Urinary bladder (tissue), 4 donors: ENCODE measurements around the gene PRRT1. TPM values are rescaled to one million over a fixed set of nuclear protein-coding genes. Genes with fewer than 3 reads are reported as not detected.

ENCODE experiments used
- DNase-seq: peaks from one replicate; pipeline ENCODE4 v3.0.0-alpha.2; 2015; ENCODE audit errors: extremely low spot score
- H3K27ac ChIP-seq: one replicate; pipeline ENCODE4 v1.5.1; 2013; ENCODE audit warnings: low read depth, mild to moderate bottlenecking, moderate library complexity
- H3K36me3 ChIP-seq: one replicate; pipeline ENCODE4 v1.6.1; 2013; ENCODE audit warnings: mild to moderate bottlenecking, moderate library complexity; ENCODE audit not compliant: insufficient read depth
- H3K4me1 ChIP-seq: one replicate; pipeline ENCODE4 v1.6.1; 2013; ENCODE audit warnings: mild to moderate bottlenecking, moderate library complexity; ENCODE audit not compliant: insufficient read depth
- H3K4me3 ChIP-seq: one replicate; pipeline ENCODE4 v1.5.1; 2013; ENCODE audit warnings: low read depth, low read length
- WGBS: extraction: QIAGEN DNeasy Blood & Tissue Kit; methylation state at CpG from one replicate; pipeline ENCODE4 v1.1.7; 2013; 5-methylcytosine and 5-hydroxymethylcytosine counted together
- polyA plus RNA-seq: library from polyadenylated mRNA; stranded (reverse); fragments of 200-250 nt; gene quantifications from one replicate; pipeline ENCODE4 v1.2.3, GENCODE V29; 2013
- total RNA-seq: library from RNA; depleted of rRNA; stranded (reverse); fragments of >200 nt; gene quantifications from one replicate; pipeline ENCODE4 v1.2.3, GENCODE V29; 2014
- donor health status: healthy with polysubstance abuse.
- donor health status: healthy.

The PRRT1 gene
- total and polyA plus RNA-seq, 2 donors, result 0.42 to 10.8 TPM

GRCh38 chr6:32156891-32157290, 5.2 kb upstream of the PRRT1 start:
- no peak for DNase-seq
- no peak overlapping the region for H3K4me3 ChIP-seq
- WGBS, result 91% methylated on average over 9 of the region's 9 CpGs
- no peak overlapping the region for H3K27ac ChIP-seq
- H3K36me3 ChIP-seq, result no peaks in the 10 kb centered on the region
- H3K4me1 ChIP-seq, result no peaks in the 10 kb centered on the region

DNA sequence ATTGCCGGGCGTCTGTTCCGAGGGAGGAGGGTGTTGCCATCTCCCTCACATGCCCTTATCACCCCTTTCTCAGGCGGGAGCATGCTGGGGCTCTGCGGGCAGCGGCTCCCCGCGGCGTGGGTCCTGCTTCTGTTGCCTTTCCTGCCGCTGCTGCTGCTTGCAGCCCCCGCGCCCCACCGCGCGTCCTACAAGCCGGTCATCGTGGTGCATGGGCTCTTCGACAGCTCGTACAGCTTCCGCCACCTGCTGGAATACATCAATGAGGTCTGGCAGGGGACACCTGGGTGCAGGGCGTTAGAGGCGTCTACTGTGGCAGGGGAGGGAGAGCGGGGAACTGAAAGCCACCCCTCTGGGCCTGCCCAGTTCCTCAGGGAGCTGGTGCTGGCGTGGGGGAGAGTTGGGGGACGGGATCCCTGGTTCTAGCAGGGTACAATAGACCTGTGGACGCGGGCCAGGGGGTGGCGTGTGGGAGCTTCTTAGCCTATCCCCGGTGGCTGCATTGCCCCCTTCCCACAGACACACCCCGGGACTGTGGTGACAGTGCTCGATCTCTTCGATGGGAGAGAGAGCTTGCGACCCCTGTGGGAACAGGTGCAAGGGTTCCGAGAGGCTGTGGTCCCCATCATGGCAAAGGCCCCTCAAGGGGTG, 2.9 kb upstream of the PRRT1 start:
- DNase-seq, result no peak
- peak overlapping the region; percentile 66 for H3K27ac ChIP-seq
- no peaks in the 10 kb centered on the region for H3K36me3 ChIP-seq
- no peaks in the 10 kb centered on the region for H3K4me1 ChIP-seq
- 4% methylated on average over 34 of the region's 34 CpGs for WGBS
- peak overlapping the region; percentile 65 for H3K4me3 ChIP-seq

GRCh38 chr6:32153564-32154513, 2.1 kb upstream of the PRRT1 start, which contains the start of gene PPT2:
Gene PPT2, plus strand, starts transcription at chr6:32154141. Its CDS starts 454 bp downstream, at chr6:32154595.
- DNase-seq, result peak; percentile 89
- under 1% methylated on average over 52 of the region's 52 CpGs for WGBS
- peak within 1 kb of the TSS; percentile 76 for H3K27ac ChIP-seq
- no peaks in the 10 kb centered on the region for H3K4me1 ChIP-seq
- H3K4me3 ChIP-seq, result peak within 1 kb of the TSS; percentile 65
- H3K36me3 ChIP-seq, result no peaks in the 10 kb centered on the region

GRCh38 chr6:32152769-32153563, 1.2 kb upstream of the PRRT1 start:
- WGBS, result 20% methylated on average over 35 of the region's 35 CpGs
- Histone ChIP-seq H3K4me3 (peak overlapping the region; percentile 65), H3K27ac (peak overlapping the region; percentile 76), H3K4me1 (no peaks in the 10 kb centered on the region), H3K36me3 (no peaks in the 10 kb centered on the region)
- no peak for DNase-seq

GRCh38 chr6:32151181-32151862, 417 bp downstream of the PRRT1 start:
- 35% methylated on average over 8 of the region's 8 CpGs for WGBS
- Histone ChIP-seq H3K36me3 (no peaks in the 10 kb centered on the region), H3K4me1 (no peaks in the 10 kb centered on the region), H3K27ac (no peak overlapping the region), H3K4me3 (peak overlapping the region; percentile 43)
- no peak for DNase-seq

DNA sequence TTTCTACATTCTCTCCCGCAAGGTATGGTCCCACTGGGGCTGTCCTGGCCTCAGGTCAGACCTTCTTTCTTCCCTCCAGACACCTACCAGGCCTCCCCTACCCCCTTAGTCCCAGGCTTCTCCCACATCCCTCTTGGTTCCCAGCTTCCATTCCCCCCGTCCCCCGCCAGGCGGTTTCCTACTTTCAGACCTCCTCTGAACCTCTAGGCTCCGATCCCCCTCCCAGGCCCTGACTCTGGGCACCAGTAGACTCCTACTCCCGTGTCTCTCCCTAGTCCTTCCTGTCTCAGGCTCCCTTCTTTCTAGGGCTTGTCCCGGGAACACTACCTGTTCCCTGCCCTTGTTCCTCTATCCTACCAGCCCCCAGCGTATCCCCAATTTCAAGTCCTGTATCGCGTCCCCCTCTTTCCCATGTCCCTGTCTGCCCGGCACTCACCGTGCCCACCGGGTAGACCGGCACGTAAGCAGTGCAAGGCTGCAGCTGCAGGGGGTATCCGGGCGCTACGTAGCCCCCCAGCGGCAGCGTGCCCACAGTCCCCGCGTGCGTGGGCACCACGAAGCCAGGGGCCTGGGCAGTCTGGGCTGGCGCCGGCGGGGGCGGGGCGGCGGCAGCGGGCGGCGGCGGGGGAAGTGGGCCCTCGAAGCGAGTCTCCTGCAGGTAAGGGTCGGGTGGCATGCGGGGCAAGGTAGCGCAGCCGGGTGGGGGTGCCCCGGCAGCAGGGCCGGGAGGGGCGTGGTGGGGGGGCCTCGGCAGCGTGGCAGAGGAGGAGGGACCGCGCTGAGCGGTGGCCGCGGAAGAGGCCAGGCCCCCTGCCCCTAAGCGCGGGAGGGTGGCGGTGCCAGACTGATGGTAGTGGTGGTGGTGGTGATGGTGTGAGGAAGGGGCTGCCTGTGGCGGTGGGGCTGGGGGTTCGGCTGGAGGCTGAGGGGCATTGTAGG, 1.5 kb downstream of the PRRT1 start:
- Histone ChIP-seq H3K4me1 (no peaks in the 10 kb centered on the region), H3K36me3 (no peaks in the 10 kb centered on the region), H3K4me3 (no peak overlapping the region), H3K27ac (no peak overlapping the region)
- 50% methylated on average over 55 of the region's 55 CpGs for WGBS
- no peak for DNase-seq

- no peaks in the 10 kb centered on the region for H3K36me3 ChIP-seq
- DNase-seq, result no peak
- H3K4me1 ChIP-seq, result no peaks in the 10 kb centered on the region
- no peak overlapping the region for H3K4me3 ChIP-seq
- 68% methylated on average over 47 of the region's 47 CpGs for whole genome bisulfite sequencing
- no peak overlapping the region for H3K27ac ChIP-seq
Observed at GRCh38 chr6:32149092-32149755, 2.5 kb downstream of the PRRT1 start.

- no peak for DNase-seq
- H3K4me1 ChIP-seq, result no peaks in the 10 kb centered on the region
- H3K27ac ChIP-seq, result no peak overlapping the region
- 46% methylated on average over 39 of the region's 39 CpGs for WGBS
- no peaks in the 10 kb centered on the region for H3K36me3 ChIP-seq
- H3K4me3 ChIP-seq, result no peak overlapping the region
Observed at GRCh38 chr6:32148289-32149091, 3.2 kb downstream of the PRRT1 start.

DNA sequence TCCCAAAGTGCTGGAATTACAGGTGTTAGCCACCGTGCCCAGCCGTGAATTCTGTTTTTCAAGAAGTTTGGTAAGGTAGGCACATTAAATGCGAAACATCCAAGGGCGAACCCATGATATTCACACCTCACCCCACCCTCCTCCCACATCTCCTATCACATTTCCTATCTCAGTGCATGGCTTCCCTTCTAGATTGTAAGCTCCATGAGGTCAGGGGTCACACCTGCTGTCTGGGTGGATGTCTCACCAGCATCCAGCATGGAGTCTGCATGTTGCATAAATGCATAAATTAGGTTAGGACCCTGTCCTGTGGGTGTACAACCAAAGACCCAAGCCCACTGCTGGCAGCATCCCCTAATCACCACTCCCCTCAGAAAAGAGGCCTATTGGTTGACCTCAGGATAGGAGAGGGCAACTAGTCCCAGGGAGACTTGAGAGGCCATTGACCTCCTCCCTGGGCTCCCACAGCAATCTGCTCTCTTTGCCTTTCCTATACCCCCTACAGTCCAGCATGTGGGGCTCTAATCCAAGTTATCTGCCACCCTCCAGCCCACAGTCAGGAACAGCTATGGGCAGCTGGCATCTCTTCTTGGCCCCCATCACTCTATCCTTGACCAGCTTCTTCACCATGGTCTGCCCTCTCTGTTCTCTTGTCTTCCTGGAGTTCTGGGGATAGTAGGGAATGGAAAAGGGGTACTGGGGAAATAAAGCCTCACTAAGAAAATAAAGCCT, 4.2 kb downstream of the PRRT1 start:
- Histone ChIP-seq H3K4me3 (no peak overlapping the region), H3K4me1 (no peaks in the 10 kb centered on the region), H3K36me3 (no peaks in the 10 kb centered on the region), H3K27ac (no peak overlapping the region)
- WGBS, result 92% methylated on average over 4 of the region's 4 CpGs
- DNase-seq, result no peak

DNA sequence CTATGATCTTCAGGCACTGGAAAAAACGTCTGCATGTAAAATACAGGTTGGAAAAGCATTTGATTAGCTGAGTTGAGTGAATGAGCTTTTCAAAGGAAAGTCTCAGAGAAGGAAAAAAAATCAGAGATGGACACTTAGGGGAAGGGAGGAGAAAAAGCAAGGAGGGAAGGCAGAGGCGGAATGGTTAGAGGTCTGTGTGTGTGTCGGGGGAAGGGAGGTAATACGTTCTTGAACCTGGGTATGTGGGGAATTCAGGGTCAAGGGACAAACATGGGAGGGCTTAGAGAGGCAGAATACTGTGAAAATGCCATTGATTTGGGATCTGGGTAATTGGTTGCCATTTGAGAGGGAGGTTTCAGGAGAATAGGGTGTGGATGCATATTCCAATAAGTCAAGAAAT, 5.1 kb downstream of the PRRT1 start:
- no peak overlapping the region for H3K4me3 ChIP-seq
- WGBS, result 36% methylated on average over 4 of the region's 4 CpGs
- H3K36me3 ChIP-seq, result no peaks in the 10 kb centered on the region
- H3K4me1 ChIP-seq, result no peaks in the 10 kb centered on the region
- no peak for DNase-seq
- no peak overlapping the region for H3K27ac ChIP-seq

DNA sequence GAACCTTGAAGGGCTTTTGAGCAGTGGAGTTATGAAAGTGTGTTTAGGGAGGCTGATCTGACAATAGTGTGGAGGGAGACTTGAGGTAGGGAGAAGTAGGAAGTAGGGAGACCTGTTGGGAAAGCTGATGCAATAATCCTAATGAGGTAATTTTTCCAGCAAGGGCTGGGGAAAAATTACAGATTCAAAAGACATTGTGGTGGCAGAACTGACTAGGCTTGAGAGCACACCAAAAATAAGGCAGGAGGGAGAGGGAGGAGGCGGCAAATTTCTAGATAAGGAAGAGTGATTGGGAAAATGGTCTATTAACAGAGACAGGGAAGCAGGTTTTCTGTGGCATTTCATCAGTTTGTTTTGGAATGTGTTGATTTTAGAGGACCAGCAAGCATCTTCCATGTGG, 5.5 kb downstream of the PRRT1 start:
- no peak for DNase-seq
- WGBS, result 68% methylated on average over 1 of the region's 1 CpG
- no peaks in the 10 kb centered on the region for H3K4me1 ChIP-seq
- no peak overlapping the region for H3K27ac ChIP-seq
- H3K4me3 ChIP-seq, result no peak overlapping the region
- no peaks in the 10 kb centered on the region for H3K36me3 ChIP-seq
